ENCODE data around the gene CCDC167.
A peak's percentile ranks its signal among the peaks of the same experiment; 100 is the strongest.
"Not testable (repeated sequence)": the region's sequence is repeated elsewhere in the genome, so short reads cannot be mapped to it uniquely, and the experiment has no call there.

CCDC167 gene

DNA sequence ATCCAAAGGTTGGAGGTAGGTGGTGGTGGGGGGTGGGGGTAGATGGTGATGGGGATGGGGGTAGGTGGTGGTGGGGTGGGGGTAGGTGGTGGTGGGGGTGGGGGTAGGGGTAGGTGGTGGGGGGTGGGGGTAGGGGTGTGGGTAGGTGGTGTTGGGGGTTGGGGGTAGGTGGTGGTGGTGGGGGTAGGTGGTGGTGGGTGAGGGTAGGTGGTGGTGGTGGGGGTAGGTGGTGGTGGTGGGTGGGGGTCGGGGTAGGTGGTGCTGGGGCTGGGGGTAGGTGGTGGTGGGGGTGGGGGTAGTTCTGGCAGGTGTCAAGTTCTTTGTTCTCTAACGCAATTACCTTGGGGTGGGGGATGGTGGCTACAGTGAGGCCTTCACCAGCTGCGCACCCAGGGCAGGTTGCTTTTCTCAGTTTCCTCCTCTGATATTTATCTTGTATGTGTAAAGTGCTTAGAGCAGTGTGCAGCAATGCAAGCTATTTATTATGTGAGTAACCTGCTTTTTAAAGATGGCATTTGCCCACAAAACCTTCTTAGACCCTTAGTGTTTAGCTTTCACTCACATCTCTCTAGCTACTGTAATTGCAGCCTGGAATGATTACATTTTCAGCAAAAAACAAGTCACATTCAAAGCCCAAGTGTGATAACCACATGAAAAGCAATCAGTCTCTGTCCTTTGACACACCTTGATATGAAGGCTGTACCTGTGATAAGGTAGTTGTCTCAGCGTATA is 8.2 kb upstream of the CCDC167 start:
- peak; percentile 53 for DNase-seq

DNA sequence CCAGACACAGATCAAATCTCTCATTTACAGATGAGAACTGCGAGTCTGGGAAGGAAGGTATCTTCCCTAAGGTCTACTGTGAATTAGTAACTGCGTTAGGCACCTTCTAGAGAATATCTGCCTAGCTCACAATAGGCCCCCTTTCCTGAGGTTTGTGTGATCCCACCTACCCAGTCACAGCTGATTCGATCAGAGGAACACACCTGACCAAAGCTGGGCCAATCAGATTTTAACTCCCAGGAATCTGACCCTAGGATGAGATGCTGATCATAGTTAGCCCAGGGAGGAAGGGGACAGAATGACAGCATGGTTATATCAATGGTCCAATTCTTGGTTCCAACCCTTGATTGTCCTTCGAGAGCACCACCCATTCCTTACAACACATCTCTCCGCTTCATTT is 7.4 kb upstream of the CCDC167 start:
- no peak for DNase-seq

DNA sequence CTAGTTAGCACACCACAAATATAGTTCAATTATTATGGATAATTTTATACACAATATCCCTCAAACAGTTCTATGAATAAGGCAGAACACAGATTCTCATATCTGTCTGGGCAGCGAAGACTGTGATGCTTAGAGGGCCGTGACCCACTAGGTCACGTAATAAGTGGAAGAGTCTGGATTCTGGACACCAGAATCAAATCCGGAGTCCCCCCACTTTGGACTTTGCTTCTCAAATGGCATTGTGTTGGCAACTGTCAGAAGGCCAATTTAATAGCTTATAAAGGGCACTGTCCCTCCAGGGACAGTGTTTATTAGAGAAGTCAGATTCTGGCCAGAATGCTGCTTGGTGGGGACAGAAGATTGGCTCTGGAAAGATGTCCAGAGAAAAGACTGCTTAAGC is 6.8 kb upstream of the CCDC167 start:
- no peak for DNase-seq

DNA sequence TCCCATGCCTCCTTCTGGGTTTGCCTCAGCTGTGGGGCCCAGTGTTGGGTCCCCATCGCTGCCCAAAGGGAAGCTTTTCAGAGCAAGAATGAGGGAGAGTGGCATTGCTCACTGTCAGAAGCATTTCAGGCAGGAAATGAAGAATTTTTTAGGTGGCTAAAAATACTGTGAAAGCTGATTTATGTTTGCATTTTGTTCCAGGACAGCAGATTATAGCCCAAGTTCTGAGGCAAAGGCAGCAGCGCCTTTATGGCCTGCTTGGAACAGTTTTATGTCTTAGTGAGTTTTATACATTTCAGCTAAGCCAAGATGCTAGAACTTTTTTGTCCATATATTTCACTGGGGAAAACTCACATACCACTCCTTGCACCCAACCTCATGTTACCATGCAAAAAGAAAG is 4.3 kb upstream of the CCDC167 start:
- no peak for DNase-seq

- peak; percentile 30 for DNase-seq
Measured at GRCh38 chr6:37503309-37503965, 3.7 kb upstream of the CCDC167 start.

- DNase-seq, result peak; percentile 90
Measured at GRCh38 chr6:37502703-37503291, 3.1 kb upstream of the CCDC167 start.

- DNase-seq, result peak; percentile 61
Measured at GRCh38 chr6:37501632-37502491, 2.2 kb upstream of the CCDC167 start.

- not testable (repeated sequence) for DNase-seq
Measured at GRCh38 chr6:37500904-37501303, 1.2 kb upstream of the CCDC167 start.

GRCh38 chr6:37500294-37500608 is 558 bp upstream of the CCDC167 start:
- no peak for DNase-seq

DNA sequence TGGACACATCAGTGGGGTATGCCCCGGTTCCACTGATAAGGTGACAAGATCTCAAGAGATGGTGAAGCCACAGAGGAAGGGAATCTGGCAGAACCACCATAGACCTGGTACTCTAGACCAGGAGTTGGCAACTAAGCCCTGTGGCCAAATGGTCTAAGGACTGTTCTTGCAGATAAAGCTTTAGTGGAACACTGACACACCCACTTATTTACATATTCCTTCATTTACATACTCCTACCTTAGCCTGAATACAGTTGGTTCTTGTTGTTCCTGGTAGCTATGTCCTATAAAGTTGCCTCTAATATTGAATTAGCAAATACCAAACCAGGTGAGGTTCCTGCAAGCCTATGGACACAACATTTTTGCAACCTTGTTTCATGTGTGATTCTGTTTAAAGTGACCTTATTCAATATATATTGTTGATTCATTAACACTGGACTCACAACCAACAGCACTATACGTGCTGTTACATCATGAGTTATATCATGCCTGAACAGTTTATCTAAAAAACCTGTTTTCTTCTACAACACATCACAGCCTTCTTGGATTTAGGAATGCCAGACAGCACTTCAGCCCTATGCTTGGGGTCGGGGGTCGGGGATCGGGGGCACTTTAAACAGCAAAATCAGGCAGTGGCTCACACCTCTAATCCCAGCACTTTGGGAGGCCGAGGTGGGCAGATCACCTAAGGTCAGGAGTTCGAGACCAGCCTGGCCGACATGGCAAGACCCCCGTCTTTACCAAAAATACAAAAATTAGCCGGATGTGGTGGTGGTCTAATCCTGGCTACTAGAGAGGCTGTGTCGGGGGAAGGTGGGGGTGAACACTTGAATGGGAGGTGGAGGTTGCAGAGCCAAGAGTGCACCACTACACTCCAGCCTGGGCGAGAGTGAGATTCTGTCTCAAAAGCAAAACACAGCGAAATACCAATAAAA is 2.5 kb downstream of the CCDC167 start:
- no peak for DNase-seq

- DNase-seq, result no peak
Measured at GRCh38 chr6:37495244-37495934, 4.3 kb downstream of the CCDC167 start.

GRCh38 chr6:37493661-37493995 is 6.1 kb downstream of the CCDC167 start:
- DNase-seq, result no peak

GRCh38 chr6:37492991-37493660 is 6.6 kb downstream of the CCDC167 start:
- DNase-seq, result no peak

DNA sequence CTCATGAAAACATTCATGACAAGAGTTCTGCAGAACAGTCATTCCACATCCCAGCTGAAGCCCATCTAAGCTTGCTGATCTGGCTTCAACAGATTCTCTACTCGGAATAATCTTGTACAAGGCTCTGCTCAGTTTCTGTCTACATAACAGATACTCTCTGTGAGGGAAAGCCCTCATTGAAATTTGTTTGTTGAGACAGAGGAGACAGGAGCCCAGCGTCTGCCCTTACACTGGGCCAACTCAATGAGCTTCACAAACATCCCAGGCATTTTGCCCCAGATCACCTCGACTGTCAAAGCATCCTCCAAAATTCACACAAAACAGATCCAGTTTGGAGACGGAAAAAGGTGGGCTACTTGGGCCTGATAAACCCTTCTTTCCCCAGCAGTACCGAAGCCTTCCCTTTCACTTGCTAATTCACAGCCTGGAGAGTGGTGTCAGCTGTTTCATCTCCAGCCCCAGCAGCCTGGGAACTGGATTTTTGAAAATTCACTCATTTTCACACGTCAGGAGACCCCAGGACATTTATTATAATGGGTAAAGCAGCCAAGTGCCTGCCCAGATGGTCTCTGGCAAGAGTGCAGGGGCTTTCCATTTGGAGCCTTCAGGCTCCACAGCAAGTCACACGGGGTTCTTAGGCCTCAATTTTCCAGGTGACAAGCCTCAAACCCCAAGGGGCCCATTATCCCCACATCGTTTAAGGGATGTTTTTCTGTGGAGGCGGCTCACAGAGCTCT is 7.3 kb downstream of the CCDC167 start:
- DNase-seq, result no peak

DNA sequence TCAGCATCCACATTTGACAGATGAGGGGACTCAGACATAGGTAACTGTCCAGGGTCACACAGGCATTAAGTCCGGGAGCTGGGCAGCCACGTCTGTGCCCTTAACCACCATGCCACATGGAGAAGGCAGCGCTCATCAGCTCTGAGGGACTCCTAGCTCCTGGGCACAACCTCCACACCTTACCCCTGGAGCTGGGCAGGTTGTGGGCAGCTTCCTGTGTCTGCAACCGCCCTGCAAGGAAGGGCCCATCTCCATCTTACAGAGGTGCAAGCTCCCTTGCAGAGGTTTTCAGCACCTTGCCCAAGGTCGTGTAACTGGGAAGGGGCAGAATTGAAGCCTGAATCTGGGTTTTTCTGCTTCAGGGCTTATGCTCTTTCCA is 7.9 kb downstream of the CCDC167 start:
- DNase-seq, result no peak

GRCh38 chr6:37491171-37491829 is 8.4 kb downstream of the CCDC167 start:
- DNase-seq, result no peak

DNA sequence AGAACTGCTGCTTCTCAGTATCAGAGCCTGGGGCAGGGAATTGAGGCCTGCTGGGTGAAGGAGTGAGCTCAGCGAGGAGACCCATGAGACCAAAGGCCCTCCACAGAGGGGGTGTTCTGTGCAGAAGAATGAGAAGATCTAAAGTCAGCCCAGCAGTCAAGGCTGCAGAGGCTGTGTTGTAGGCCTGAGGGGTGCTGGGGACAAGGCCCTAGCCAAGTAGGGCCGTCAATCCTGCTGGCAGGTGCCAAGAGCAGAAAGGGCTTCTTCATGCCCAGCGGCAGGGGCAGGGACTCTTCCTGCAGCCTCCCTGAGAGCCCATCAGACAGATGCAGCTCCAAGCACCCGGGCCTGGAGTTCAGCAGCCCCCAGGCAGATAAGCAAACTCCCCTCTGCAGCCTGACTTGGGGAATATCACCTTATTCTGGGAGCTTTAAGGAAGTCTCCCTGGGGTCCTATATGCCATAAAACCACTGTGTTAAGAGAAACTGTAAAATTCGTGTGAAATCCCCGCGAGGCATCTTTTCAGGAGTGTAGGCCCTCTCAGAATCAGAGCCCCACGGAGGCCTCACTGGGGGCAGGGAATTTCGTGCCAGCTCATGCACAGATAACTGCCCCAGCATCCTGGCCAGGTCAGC is 9.0 kb downstream of the CCDC167 start:
- no peak for DNase-seq

DNA sequence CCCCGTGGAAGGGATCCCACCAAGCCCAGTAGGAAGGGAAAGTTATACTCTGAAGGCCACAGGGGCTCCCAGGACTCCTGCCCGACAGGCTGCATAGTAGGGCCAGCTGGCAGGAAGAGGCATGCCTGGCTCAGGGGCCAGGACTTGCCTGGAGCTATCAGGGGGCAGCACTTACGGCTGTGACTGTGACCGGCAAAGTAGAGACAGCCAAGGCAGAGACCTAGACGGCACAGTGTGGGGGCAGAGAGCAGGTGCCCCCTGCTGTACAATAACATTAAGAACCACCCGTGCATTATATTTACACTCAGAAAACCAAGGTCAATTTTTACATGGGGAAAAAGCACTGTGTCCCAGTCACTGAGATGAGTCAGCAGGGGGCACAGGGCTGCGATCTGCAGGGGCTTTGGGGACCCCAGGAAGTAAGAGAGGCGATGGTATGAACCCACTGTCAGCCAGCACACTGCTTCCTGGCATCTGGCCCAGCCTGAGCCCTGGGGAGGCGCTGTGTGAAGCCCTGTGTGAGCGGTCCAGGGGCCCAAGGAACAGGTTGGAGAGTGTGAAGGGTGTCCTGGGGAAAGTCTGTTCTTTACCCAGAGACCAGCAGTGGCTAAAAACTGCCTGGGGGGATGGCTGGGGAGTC is 9.9 kb downstream of the CCDC167 start:
- no peak for DNase-seq

GRCh38 chr6:37488476-37488875 is 11.2 kb downstream of the CCDC167 start:
- peak; percentile 28 for DNase-seq

All from central memory CD4-positive, alpha-beta T cell (primary cell).